Activated CD8-positive, alpha-beta memory T cell treated with anti-CD3 and anti-CD28 coated beads for 24 hours (primary cell): ENCODE data around the gene PPP1R2.
"Not testable (repeated sequence)": the region's sequence is repeated elsewhere in the genome, so short reads cannot be mapped to it uniquely, and the experiment has no call there.

Experiments used
- DNase-seq: peaks from one replicate; pipeline ENCODE4 v3.0.0-alpha.2; 2020

Gene PPP1R2

DNA sequence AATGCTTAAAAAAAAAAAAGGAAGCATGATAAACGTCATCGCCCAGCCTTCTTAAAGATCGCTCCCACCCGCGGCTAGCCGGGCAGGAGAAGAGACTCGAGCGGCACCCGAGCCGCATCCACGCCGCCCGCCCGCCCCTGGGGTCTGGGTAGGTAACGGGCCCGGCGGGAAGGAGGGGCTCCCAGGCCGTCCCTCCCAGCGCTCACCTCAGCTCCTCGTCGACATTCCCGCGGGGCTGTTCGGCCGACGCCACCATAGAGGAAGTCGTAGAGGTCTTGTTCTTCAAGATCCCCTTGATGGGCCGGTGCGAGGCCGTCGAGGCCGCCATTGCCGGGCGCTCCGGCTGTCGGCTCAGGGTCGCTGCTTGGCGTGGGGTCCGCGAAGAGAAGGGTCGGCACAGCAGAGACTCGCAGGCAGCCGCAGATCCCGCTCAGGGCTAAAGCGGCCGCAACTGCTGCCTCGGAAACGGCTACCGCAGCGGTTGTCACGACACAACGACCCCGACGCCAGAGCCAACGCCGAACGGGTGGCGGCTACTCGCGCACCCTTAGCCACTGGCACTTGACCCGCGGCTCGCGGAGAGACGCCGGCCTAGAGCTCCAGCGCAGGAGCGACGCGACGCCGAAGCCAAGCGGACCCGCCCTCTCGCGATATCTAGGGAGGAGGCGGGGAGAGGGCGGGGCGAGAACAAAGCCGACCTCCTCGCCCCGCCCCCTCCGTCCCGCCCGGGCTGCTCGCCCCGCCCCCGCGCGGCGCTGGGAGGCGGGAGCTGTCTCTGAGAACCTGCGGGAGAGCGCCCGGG, at the start of gene PPP1R2:
Gene PPP1R2 (minus strand): TSS at position 628 of the 802 bp plus-strand sequence. CDS start 300 bp downstream, at position 328.
- DNase-seq = peak; percentile 96

DNA sequence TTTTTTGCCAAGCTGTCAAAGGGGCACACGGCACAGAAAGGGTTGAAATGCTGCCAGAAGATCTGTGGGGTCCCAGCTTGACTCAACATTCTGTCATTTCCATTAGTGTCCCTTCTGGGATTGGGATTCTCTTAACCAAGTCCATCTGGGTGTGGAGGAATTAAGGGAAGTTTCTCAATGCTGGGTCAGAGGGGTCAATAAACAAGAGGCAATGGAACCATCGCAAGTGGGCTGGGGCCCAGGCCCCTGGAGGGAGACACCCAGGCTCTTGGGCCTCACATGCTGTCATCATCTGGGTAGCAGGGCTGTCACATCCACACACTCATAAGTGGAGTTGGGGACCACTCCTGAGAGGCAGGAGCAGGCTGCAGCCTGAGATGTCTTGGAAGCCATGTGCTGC, 48.7 kb upstream of the PPP1R2 start:
- DNase-seq = no peak

DNA sequence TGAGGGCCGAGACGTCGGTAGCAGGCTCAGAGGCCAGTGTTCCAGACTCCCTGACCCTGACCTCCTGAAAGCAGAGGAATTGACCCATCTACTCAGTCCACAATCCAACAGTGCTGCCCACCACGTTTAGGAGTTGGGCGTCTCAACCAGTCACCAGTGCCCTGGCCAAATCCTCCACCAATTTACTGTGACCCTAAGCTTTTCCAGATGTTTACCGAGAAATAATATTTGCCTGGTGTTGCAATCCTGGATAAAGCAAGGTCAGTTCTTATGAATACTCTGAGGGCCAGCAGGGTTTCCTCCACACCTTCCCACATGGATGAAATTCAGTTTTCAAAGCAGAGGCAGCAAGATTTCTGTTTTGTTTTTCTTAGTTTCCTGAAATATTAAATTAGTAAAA, 48.1 kb upstream of the PPP1R2 start:
- DNase-seq = no peak

DNA sequence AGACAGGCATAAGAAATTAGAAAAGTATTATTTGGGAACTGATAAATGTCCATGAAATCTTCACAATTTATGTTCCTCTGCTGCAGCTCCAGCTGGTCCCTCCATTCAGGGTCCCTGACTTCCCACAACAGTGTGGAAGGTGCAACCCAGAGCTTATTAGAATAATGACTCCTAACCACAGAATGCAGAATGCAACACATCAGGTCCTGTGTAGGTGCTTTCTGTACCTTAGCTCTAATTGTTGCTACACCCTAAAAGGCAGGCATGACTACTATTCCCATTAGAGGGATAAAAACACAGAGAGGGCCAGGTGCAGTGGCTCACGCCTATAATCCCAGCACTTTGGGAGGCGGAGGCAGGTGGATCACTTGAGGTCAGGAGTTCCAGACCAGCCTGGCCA, 47.3 kb upstream of the PPP1R2 start:
- DNase-seq = not testable (repeated sequence)

DNA sequence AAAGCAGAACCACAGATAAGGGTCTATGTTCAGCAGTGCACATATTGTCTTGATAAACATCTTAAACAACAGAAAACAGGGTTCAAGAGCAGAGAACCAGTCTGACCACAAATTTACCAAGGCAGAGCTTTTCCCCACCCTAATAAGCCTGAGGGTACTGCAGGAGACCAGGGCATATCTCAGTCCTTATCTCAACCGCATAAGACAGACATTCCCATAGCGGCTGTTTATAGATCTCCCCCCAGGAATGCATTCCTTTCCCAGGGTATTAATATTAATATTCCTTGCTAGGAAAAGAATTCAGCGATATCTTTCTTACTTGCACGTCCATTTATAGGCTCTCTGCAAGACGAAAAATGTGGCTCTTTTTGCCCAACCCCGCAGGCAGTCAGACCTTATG, 46.7 kb upstream of the PPP1R2 start:
- not testable (repeated sequence) for DNase-seq

DNA sequence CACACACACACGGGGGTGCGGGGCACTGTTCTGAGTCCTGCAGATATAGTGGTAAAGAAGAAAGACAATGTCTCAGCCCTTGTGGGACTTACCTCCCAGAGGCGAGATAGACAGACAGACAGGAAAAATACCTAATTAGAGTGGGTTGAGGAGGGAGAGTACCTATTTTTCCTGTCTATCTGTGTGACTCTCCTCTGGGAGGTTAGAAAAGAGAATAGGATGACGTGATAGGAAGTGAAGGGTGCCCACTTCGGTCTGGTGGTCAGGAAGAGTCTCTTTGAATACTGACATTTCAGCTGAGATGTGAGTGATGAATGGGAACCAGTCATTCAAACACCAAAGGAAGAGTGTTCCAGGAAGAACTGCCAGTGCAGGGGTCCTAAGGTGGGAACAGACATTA, 44.7 kb upstream of the PPP1R2 start:
- DNase-seq = no peak

DNA sequence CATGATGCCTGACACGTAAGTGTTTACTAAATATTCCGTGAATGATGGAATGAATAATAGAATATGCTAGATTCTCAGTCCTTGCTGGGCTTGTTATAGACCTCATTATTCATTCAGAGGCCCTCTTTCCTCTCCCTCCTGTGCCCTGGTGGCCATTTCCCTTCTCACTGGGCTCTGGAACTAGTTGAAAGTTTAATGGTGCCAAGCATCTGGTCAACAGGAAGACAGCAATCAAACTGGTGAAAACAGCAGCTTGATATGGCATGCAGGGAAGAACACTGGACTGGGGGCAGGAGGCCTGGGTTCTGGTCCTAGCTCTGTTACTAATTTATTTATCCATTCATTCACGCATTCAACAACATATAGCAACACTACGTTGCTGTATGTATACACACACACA, 44.3 kb upstream of the PPP1R2 start:
- DNase-seq = no peak

DNA sequence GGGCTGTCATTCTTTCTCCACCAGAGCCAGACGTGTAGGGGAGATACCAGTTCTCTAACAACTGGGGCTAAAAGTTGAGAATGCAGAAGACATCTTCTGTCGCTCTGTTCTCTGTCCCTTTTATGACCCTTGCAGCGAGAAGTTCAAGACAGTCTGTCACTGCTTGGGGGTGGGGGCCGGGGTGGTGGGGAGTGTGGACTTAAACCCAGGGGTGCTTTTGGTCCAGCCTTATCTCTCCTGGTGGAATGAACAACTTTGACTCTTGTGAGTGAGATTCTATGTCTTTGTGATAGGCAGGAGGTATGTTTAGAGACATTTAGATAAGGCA, 41.4 kb upstream of the PPP1R2 start:
- DNase-seq = no peak

DNA sequence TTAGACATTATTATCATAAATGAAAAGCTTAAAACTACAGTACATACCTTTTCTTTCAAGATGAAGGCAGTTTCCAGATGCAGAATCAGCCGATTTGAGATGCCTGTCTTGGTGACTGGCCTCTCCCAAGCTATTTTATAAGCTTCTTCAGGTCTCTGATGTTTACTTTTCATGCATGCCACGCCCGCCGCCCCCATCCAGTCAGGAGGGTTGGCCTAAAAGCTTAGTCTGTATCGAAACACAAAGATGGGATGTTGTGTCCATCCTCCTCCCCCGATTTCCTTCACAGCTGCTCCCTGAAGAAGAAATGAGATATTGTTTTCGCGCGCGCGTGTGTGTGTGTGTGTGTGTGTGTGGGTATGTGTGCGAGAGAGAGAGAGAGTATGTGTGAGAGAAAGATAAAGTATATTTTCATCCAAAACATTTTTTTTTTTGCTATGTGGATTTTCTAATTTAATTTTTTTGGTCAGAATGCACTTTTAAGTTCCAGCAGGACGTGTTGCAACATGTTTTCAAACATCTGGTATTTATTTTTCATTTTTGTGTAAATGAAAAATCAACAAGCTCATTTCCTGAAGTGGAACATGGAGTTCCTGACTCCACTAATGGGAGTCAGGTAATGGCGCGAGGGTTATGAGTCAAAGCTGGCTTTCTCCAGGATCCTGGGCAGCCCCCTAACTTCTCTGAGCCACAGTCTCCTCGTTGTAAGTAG, 40.9 kb upstream of the PPP1R2 start, which contains the start of gene APOD:
Gene APOD (minus strand): TSS at position 110 of the 712 bp plus-strand sequence. CDS start 4,479 bp downstream, outside the sequence.
- DNase-seq = no peak

DNA sequence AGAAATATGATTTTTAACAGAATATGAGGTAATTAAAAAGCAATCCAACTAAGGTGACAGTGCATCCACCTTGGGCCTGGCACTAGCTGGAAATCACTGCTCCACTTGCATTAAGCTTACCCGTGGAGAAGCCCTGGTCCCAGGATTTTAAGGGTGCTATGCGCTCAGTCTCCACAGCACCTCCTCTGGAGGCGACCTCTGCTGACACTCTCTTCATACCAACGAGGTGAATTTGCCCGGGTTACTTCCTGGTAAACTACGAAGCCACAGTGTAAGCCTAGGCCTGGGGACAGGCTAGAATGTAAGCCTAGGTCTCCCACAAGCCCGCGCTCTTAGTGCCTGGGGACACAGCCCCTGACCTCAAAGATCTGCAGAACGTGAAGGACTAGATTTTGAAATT, 39.8 kb upstream of the PPP1R2 start:
- no peak for DNase-seq

DNA sequence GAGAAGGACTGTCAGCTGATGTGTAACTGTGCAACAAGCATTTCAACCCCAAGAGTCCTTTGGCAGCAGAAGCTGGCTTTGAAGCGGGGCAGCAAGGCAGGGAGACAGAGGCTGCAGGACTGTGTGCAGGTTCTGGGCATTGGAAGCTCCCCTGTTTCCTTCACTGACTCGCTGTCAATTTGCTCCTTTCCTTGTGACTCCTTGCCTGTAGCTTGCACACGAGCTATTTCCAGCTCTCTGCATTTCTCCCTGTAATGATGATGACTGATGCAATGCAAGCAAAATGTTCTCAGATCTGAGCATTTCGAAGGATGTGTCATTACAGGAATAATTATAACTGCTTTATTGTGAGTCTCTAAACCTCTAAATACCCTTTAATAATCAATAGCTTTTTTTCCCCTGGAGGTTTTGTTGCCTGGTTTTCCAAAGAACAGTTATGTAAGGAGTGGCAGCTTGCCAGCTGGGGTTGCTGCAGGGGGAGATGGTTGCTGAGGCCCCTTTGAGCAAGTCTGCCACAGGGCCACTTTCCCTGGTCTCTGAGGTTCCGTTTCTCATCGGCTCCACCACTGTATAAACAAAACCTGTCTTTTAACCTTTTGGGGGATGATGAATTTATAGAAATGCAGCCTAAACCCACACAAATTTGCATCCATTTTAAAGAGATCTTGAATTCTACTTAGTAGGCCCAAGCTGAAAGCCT, 37.8 kb upstream of the PPP1R2 start:
- no peak for DNase-seq

DNA sequence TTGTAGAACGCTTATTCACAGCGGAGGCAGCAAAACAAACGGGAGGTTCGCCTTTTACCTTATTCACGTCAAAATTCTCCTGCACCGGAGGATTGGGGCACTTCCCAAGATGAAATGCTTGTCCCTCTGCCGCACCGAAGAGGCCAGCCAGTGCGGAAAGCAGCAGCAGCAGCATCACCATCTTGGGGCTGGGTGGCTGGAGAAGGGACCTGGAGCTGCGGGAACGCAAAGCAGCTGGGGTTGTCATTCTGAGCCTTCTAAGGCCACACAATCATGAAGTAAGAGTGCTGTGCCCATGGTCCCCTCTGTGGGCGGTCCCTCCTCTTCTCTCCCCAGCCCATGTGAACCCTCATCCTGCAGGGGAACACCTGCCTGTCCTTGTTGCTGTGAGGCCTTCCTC, 36.2 kb upstream of the PPP1R2 start:
- no peak for DNase-seq

DNA sequence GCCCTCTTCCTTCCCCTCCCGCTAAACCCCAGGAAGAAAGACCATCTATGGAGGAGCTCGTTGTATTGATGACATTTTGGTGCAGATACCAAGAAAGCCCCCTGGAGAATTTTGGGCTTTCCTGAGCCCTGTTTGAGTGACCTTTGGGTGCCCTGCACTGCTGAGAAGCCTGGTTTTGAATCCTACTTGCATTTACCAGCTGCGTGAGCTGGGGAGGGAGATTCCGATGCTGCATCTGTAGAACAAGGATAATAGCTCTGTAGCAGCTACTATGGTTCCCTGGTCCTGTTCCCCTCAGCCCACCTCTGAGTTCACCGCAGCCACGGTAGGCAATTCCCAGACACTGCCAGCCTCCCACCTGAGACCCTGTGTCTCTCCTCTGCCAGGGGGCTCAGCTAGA, 35.4 kb upstream of the PPP1R2 start:
- DNase-seq = no peak

DNA sequence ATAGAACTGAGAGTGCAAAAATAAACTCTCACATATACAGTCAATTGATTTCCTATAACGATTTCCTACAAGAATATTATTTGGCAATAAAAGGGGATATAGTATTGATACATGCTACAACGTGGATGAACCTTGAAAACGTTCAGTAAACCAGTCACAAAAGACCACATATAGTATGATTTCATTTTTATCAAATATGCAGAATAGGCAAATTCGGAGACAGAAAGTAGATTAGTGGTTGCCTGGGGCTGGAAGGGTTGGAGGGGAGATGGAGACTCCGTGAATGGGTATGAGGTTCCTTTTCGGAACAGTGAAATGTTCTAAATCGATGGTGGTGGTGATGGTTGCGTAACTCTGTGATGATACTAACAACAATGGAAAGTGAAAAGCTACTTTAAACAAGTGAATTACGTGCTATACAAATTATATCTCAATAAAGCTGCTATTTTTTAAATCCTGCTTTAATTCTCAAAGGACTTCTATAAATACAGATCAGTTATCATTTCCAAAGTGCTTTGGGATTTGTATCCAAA, 34.6 kb upstream of the PPP1R2 start:
- no peak for DNase-seq

DNA sequence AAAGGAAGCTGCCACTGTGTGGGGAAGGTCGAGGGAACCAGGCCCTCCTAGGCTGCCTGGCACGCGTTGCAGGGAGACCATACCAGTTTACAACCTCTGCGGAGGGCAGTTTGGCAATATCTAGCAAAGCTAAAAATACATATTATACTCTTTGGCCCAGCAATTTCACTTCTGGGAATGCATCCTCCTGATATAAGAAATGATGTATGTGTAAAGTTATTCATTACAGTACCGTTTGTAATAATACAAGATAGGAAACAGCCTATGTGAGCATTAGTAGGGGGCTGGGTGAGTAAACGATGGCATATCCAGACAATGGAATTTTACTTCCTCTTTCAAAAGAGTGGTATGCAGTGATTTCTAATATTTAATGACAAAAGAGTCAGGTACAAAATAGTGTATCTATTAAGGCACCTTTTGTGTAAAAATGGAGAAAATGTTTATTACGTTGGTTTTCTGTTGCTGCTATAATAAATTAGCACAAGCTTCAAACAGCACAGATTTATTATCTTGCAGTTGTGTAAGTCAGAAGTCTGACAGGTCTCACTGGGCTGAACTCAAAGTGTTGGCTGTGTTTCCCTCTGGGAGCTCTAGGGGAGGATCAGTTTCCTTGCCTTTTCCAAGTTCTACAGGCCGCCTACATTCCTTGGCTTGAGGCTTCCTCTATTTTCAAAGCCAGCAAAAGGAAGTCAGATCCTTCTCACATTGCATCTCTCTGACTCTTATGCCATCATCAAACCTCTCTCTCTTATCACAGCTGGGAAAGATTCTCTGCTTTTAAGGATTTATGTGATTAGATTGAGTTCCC, 31.6 kb upstream of the PPP1R2 start:
- DNase-seq = no peak

DNA sequence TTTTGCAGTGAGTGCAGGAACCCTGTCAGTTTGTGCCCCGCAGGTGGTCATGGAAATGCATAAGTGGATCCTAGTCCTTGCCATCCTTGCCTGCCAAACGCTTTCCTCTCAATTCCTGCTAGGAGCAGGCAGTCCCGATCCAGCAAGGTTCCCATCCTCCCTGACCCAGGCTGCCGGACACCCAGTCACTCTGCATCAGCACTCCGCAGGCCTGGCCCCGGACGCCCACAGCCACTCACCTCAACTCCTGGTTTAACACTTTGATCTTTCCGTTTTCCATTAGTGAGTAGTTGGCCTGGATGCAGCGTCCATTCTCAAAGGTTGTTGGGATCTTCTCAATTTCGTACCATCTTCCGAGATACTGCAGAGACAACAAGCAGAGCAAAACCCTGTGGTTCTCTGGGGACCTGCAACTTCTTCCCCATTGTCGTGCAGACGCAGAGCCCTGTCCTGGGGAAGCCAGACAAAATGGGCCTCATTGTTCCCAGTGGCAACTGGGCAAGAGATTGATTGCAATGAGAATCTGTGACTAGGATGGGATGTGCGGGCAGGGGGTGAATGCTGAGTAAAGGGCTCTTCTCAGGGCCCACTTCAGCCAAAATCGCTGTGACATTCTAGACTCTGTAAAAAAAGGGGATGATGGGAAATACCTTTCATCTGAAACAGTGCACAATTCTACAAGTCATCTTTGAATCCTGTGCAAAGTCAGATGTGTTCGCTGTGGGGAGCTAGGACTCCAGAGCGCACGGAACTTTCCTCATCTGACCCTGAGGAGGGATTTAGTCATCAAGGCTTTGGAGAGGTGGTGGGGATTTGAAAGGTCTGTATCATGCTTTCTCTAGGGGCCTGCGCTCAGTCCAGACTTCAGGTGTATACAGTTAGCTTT, 30.7 kb upstream of the PPP1R2 start:
- no peak for DNase-seq

DNA sequence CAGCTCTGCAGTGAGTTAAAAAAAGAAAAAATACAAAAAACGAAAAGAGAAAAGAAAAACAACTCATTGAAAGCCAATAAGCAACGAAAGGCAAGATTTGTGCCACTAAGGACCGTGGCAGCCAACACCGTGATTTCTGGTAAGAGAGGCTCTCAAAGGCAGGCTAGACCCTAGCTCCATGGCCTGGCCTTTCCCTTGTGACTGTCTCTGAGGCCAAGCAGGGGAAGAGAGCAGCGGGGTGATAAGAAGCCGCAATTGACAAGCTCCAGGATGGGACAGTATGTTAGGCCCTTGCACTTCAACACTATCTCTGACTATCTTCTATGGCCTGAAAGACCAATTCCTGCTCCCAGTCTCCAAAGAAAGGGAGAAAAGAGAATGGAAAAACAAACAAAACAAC, 28.2 kb upstream of the PPP1R2 start:
- DNase-seq = no peak

DNA sequence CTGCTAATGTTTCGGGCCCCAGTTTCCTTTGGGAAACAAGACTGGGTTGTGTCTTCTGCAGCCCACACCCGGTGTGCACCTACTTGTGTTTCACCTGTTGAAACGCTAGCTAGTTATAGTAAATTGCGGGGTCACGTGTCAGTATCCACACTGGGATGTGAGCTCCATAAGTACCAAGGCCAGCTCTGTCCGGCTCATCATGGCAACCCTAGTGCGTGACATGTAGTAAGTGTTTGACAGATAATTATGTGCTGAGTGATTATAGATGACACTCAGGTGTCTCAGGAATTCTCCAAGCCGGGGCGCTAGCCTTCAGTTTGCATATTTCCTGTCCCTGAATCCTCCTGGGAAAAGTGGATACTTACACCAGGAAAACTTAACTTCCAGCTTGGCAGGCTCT, 27.8 kb upstream of the PPP1R2 start:
- DNase-seq = no peak

DNA sequence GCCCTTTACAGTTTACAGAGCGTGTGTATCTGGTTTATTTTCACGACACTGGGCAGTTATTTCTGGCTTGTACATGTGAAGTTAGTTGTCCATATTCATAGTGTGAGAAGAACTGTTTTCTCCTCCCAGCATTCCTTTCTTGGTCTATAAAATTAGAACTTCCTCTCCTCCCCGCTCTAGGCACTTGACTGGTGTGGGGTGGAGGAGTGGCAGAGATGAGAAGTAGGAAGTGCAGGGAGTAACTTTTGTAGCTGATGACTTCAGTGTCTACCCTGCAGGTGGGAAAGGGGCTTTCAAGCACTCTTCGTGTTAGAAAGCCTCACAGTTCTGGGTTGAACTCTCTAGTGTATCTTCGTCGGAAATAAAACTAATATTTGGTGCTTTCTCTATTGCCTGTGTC, 27.2 kb upstream of the PPP1R2 start:
- DNase-seq = no peak

DNA sequence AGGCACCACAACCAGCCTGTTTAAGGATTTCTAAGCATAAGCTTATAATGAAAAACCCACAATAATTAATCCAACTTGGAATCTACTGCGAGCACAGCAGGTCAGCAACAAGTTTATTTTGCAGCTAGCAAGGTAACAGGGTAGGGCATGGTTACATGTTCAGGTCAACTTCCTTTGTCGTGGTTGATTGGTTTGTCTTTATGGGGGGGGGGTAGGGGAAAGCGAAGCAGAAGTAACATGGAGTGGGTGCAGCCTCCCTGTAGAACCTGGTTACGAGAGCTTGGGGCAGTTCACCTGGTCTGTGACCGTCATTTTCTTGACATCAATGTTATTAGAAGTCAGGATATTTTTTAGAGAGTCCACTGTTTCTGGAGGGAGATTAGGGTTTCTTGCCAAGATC, 25.5 kb upstream of the PPP1R2 start:
- DNase-seq = no peak

DNA sequence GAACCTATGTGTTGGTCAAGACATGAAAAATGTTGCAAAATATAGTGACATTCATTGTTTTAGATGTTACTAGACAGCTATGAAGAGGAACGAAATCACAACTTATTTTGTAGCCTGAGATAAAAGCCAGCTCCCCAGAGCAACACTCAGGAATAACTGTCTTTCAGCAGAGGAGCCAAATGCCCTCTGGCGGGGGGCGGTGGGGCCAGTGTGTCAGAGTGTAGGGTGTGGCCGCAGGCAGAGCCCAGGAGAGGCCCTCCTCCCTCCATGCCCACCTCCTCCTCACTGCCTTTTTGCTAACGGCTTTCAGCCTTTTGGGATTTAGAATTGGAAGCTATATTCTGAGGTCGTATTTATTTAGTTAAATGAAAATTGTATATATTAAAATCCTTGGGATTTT, 23.7 kb upstream of the PPP1R2 start:
- no peak for DNase-seq

DNA sequence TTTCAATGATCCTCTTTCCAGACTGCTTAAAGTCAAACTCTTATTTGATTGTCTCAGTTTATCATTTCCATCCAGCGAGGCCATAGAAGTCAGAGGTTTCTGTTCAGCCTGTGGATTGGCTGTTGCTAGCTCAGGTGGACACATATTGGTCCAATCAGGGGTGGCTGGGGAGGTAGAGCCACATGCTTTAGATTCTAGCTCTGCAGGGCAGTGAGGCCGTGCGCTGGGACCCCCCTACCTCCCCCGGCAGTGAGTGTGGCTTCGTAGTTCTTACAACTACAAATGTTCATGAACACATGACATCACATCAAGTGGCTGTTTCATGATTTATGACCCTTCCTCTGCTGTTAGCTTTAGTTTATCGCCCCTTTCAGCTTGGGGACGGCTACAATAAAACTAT, 22.6 kb upstream of the PPP1R2 start:
- no peak for DNase-seq
